GM12878 (cell line): ENCODE results near the gene SLC38A3. TPM values are rescaled to one million over a fixed set of nuclear protein-coding genes. Genes with fewer than 3 reads are reported as not detected.

ENCODE experiments used
- ATAC-seq: fragments of 200-7000 bp; cut with Tn5 transposase; 3 replicates; pipeline ENCODE4 v1.9.1; 2020; ENCODE audit warnings: mild to moderate bottlenecking, moderate library complexity
- BruUV-seq: library from RNA; stranded (reverse); fragments of 400-500 nt; replicated peaks from 2 replicates; lab custom pipeline; 2021; lab: Mats Ljungman, UMichigan
- CTCF ChIA-PET: fragments of 300-600 bp; sonication (Branson Sonifier 250); formaldehyde crosslinking; extraction: SDS; loops from one replicate; lab custom pipeline; 2021; ENCODE audit warnings: inconsistent platforms; lab: Yijun Ruan, JAX
- POLR2A ChIA-PET: fragments of 350-600 bp; formaldehyde crosslinking; extraction: SDS; loops from one replicate; lab custom pipeline; 2021; ENCODE audit warnings: inconsistent platforms; lab: Charles Lee
- RAD21 ChIA-PET: fragments of 300-600 bp; sonication (Branson Sonifier 250); formaldehyde crosslinking; loops from one replicate; lab custom pipeline; 2023; ENCODE audit warnings: antibody characterized with exemption; ENCODE audit not compliant: unreplicated experiment; lab: Charles Lee
- SMC1A ChIA-PET: fragments of 300-600 bp; sonication (Branson Sonifier 250); formaldehyde crosslinking; loops from one replicate; lab custom pipeline; 2023; ENCODE audit not compliant: unreplicated experiment, uncharacterized antibody; lab: Charles Lee
- DNase-seq: peaks from one replicate; pipeline ENCODE4 v3.0.0-alpha.2; 2011; ENCODE audit warnings: low read depth, low spot score
- FAIRE-seq: peaks from 3 replicates; lab custom pipeline; 2011; peaks lifted over from hg19 to GRCh38; lab: Jason Lieb, UNC
- H2AFZ ChIP-seq: 2 replicates; pipeline ENCODE4 v1.6.0; 2011; ENCODE audit warnings: low read depth, low read length, control low read depth; ENCODE audit not compliant: control insufficient read depth
- H3K27ac ChIP-seq: 2 replicates; pipeline ENCODE4 v1.5.1; 2011; ENCODE audit warnings: control low read depth; ENCODE audit not compliant: control insufficient read depth, insufficient read depth
- H3K27me3 ChIP-seq, 2 experiments: replicated peaks in 1 of 2; 2 replicates each; pipeline versions ENCODE4 v1.6.0 to v1.6.1; 2011; ENCODE audit warnings: low read length in 1 of 2; ENCODE audit not compliant: control insufficient read depth in 2 of 2, insufficient read depth in 2 of 2
- H3K36me3 ChIP-seq, 2 experiments: 2 replicates each; pipeline ENCODE4 v1.5.1; 2011; ENCODE audit warnings: low read length in 1 of 2; ENCODE audit not compliant: control insufficient read depth in 2 of 2, insufficient read depth in 2 of 2
- H3K4me1 ChIP-seq: 2 replicates; pipeline ENCODE4 v1.6.1; 2011; ENCODE audit warnings: mild to moderate bottlenecking, low read length, moderate library complexity, mixed read lengths; ENCODE audit not compliant: control insufficient read depth, insufficient read depth
- H3K4me2 ChIP-seq: 2 replicates; pipeline ENCODE4 v1.6.0; 2011; ENCODE audit warnings: control low read depth; ENCODE audit not compliant: control insufficient read depth, insufficient read depth
- H3K4me3 ChIP-seq: fragments of 200-600 bp; sonication (generic); 2 replicates; pipeline ENCODE4 v1.5.1; 2016
- H3K79me2 ChIP-seq: 2 replicates; pipeline ENCODE4 v1.6.0; 2011; ENCODE audit warnings: low read length; ENCODE audit not compliant: control insufficient read depth, insufficient read depth
- H3K9ac ChIP-seq: 2 replicates; pipeline ENCODE4 v1.8.0; 2011; ENCODE audit warnings: low read length, control low read depth, mixed read lengths; ENCODE audit not compliant: control insufficient read depth, insufficient read depth
- H3K9me3 ChIP-seq: replicated peaks from 3 replicates; pipeline ENCODE4 v1.5.1; 2011; ENCODE audit warnings: mild to moderate bottlenecking, low read length; ENCODE audit not compliant: control insufficient read depth, insufficient read depth
- H4K20me1 ChIP-seq: 2 replicates; pipeline ENCODE4 v1.6.0; 2011; ENCODE audit not compliant: control insufficient read depth, insufficient read depth
- CUX1 ChIP-seq: IDR thresholded peaks from 2 replicates; pipeline ENCODE4 v1.6.1; 2012; ENCODE audit warnings: improper control_type of control experiment, low read depth, low read length; ENCODE audit not compliant: insufficient replicate concordance
- KLF5 ChIP-seq: fragments of 450-650 bp; IDR thresholded peaks from 2 replicates; pipeline ENCODE4 v1.6.1; 2014; ENCODE audit warnings: mild to moderate bottlenecking; ENCODE audit not compliant: partially characterized antibody
- MXI1 ChIP-seq: fragments of 150-350 bp; IDR thresholded peaks from 2 replicates; pipeline ENCODE4 v1.6.1; 2011; ENCODE audit warnings: low read depth, mild to moderate bottlenecking, inconsistent platforms, low read length, improper control_type of control experiment
- MYB ChIP-seq: fragments of 150-350 bp; IDR thresholded peaks from 2 replicates; pipeline ENCODE4 v1.6.1; 2014; ENCODE audit warnings: mild to moderate bottlenecking, low read depth, low read length, borderline replicate concordance
- NFXL1 ChIP-seq: fragments of 450-650 bp; IDR thresholded peaks from 2 replicates; pipeline ENCODE4 v1.6.1; 2017; ENCODE audit warnings: antibody characterized with exemption, mild to moderate bottlenecking, borderline replicate concordance
- POLR2AphosphoS2 ChIP-seq: IDR thresholded peaks from 2 replicates; pipeline ENCODE4 v1.6.1; 2011; ENCODE audit warnings: low read depth, mild to moderate bottlenecking, low read length, improper control_type of control experiment, moderate library complexity
- RAD21 ChIP-seq: IDR thresholded peaks from 2 replicates; pipeline ENCODE4 v1.6.1; 2011; ENCODE audit warnings: mild to moderate bottlenecking, low read depth, low read length, moderate library complexity; ENCODE audit not compliant: insufficient read depth
- SKIL ChIP-seq: fragments of 450-650 bp; IDR thresholded peaks from 2 replicates; pipeline ENCODE4 v1.6.1; 2017; ENCODE audit warnings: mild to moderate bottlenecking, low read depth, inconsistent platforms; ENCODE audit not compliant: poor library complexity, severe bottlenecking
- TCF7 ChIP-seq: IDR thresholded peaks from 2 replicates; pipeline ENCODE4 v1.6.1; 2014; ENCODE audit warnings: antibody characterized with exemption, borderline replicate concordance
- YBX1 ChIP-seq: fragments of 450-650 bp; IDR thresholded peaks from 2 replicates; pipeline ENCODE4 v1.6.1; 2016; ENCODE audit warnings: antibody characterized with exemption
- ZNF24 ChIP-seq: fragments of 450-650 bp; IDR thresholded peaks from 2 replicates; pipeline ENCODE4 v1.6.1; 2017; ENCODE audit warnings: antibody characterized with exemption, mild to moderate bottlenecking
- WGBS: methylation state at CpG from one replicate; pipeline ENCODE4 v1.1.6; 2016; ENCODE audit warnings: low lambda C conversion rate; ENCODE audit not compliant: insufficient replicate concordance, insufficient coverage; ENCODE audit errors: missing lambda C conversion rate; 5-methylcytosine and 5-hydroxymethylcytosine counted together
- in situ Hi-C: fragments of 300-500 bp; cut with MboI; formaldehyde crosslinking; loops from 9 replicates; pipeline ENCODE4 v1.14.3; 2018; ENCODE audit warnings: mixed read lengths
- intact Hi-C: fragments of 100-400 bp; cut with micrococcal nuclease; formaldehyde crosslinking; loops from one replicate; pipeline ENCODE4 v1.14.2; 2022; ENCODE audit not compliant: unreplicated experiment
- polyA plus RNA-seq, 11 experiments: library from polyadenylated mRNA; depleted of rRNA in 4 of 11; unstranded in 6 of 11; stranded (reverse) in 5 of 11; fragments of >200 nt; fragmentation: Nextera tagmentation in 4 of 11; fragmentation: Illumina TruSeq in 1 of 11; extraction: Ambion mirVana in 4 of 11; extraction: Trizol in 1 of 11; gene quantifications; 1 replicate in 1 of 11; 2 replicates in 10 of 11; pipeline versions ENCODE4 v1.2.1 to v1.2.3, GENCODE V29; 2011 to 2016; ENCODE audit warnings: inconsistent platforms in 2 of 11, missing spikeins in 2 of 11, low read depth in 1 of 11
- total RNA-seq, 4 experiments: library from RNA; depleted of rRNA in 3 of 4; stranded (reverse); fragments of >200 nt in 3 of 4; fragmentation: Illumina TruSeq in 1 of 4; extraction: Trizol in 1 of 4; gene quantifications; 2 replicates each; pipeline versions ENCODE4 v1.2.1 to v1.2.3, GENCODE V29; 2013 to 2021
- TF ChIP-seq, protein P1 (sequence below): fragments of 450-650 bp; IDR thresholded peaks from 2 replicates; pipeline ENCODE4 v1.6.1; 2016; ENCODE audit warnings: mild to moderate bottlenecking, moderate library complexity, borderline replicate concordance

The SLC38A3 gene
- total and polyA plus RNA-seq, 10 of the 15 experiments (the other 5 are each of a cell fraction or from before 2014, with no cell fraction given), result 0.14 TPM; not detected in 9

GRCh38 chr3:50258979-50259378 lies 53.9 kb downstream of the SLC38A3 start:
- peaks cover 14% of the 10 kb centered on the region for H3K4me1 ChIP-seq
- no peak overlapping the region for H3K27ac ChIP-seq
- FAIRE-seq (no peak), ATAC-seq (no peak), DNase-seq (no peak)
- H3K4me2 ChIP-seq, result no peak overlapping the region
- peaks cover 13% of the 10 kb centered on the region; the same call in 1 of the 3 replicates for H3K9me3 ChIP-seq
- no peaks in the 10 kb centered on the region for H3K27me3 ChIP-seq
- ChIA-PET SMC1A (interaction anchor here (2.9 kb wide), 1 partner anchor 12 kb away, joined by 10 read pairs; no protein-coding TSS in a partner anchor), RAD21 (interaction anchor here (0.7 to 1.9 kb wide), 3 partner anchors 11 to 32 kb away, joined by 3 to 10 read pairs (median 7); no protein-coding TSS in a partner anchor), CTCF (interaction anchor here (5.7 to 7.9 kb wide), 2 partner anchors 12 to 33 kb away, joined by 43 to 44 read pairs; no protein-coding TSS in a partner anchor), POLR2A (interaction anchor here (0.6 to 1.7 kb wide), 5 partner anchors 11 to 276 kb away, joined by 3 to 5 read pairs (median 4); partner anchors contain the start of genes HYAL3 and NAA80)
- no peak overlapping the region for H3K9ac ChIP-seq
- no peaks in the 10 kb centered on the region for H3K79me2 ChIP-seq
- H3K36me3 ChIP-seq, result peaks cover 18 to 33% of the 10 kb centered on the region in 2 experiments; a peak in 3 of 4 replicates
- no peak overlapping the region for H2AFZ ChIP-seq
- in situ Hi-C loops, result no loop called here
- no peaks in the 10 kb centered on the region for H4K20me1 ChIP-seq
- 93% methylated on average over 16 of the region's 16 CpGs for WGBS
- intact Hi-C loops, result no loop called here
- BruUV-seq, result no TSS peak
- H3K4me3 ChIP-seq, result no peak overlapping the region
- TF ChIP-seq MYB (no peak), SKIL (no peak), MXI1 (no peak), KLF5 (no peak), YBX1 (no peak), ZNF24 (no peak), POLR2AphosphoS2 (no peak), RAD21 (no peak), CUX1 (no peak), TCF7 (no peak), NFXL1 (no peak)
- TF ChIP-seq, protein P1, sequence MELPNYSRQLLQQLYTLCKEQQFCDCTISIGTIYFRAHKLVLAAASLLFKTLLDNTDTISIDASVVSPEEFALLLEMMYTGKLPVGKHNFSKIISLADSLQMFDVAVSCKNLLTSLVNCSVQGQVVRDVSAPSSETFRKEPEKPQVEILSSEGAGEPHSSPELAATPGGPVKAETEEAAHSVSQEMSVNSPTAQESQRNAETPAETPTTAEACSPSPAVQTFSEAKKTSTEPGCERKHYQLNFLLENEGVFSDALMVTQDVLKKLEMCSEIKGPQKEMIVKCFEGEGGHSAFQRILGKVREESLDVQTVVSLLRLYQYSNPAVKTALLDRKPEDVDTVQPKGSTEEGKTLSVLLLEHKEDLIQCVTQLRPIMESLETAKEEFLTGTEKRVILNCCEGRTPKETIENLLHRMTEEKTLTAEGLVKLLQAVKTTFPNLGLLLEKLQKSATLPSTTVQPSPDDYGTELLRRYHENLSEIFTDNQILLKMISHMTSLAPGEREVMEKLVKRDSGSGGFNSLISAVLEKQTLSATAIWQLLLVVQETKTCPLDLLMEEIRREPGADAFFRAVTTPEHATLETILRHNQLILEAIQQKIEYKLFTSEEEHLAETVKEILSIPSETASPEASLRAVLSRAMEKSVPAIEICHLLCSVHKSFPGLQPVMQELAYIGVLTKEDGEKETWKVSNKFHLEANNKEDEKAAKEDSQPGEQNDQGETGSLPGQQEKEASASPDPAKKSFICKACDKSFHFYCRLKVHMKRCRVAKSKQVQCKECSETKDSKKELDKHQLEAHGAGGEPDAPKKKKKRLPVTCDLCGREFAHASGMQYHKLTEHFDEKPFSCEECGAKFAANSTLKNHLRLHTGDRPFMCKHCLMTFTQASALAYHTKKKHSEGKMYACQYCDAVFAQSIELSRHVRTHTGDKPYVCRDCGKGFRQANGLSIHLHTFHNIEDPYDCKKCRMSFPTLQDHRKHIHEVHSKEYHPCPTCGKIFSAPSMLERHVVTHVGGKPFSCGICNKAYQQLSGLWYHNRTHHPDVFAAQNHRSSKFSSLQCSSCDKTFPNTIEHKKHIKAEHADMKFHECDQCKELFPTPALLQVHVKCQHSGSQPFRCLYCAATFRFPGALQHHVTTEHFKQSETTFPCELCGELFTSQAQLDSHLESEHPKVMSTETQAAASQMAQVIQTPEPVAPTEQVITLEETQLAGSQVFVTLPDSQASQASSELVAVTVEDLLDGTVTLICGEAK, result no peak
